Upper lobe of left lung (tissue), 4 donors: Measurements from ENCODE around the gene PITX1.

Source experiments
- CTCF ChIP-seq, 6 experiments: fragments of 450-650 bp in 4 of 6; fragments of 200-600 bp in 2 of 6; sonication (generic) in 2 of 6; IDR thresholded peaks; one replicate each; pipeline ENCODE4 v1.5.1; 2016 to 2019; ENCODE audit warnings: antibody characterized with exemption in 6 of 6
- EP300 ChIP-seq, 4 donors: sonication (generic); formaldehyde crosslinking; IDR thresholded peaks; one replicate each; pipeline ENCODE4 v1.5.1; 2017; ENCODE audit warnings: antibody characterized with exemption in 4 of 4, control low read depth in 2 of 4
- POLR2A ChIP-seq, 4 donors: fragments of 450-650 bp; IDR thresholded peaks; one replicate each; pipeline ENCODE4 v1.5.1; 2016 to 2017; ENCODE audit warnings: antibody characterized with exemption in 4 of 4, mild to moderate bottlenecking in 2 of 4
- POLR2AphosphoS5 ChIP-seq, 2 donors: sonication (generic); formaldehyde crosslinking; IDR thresholded peaks; one replicate each; pipeline ENCODE4 v1.5.1; 2017; ENCODE audit warnings: antibody characterized with exemption in 2 of 2

DNA sequence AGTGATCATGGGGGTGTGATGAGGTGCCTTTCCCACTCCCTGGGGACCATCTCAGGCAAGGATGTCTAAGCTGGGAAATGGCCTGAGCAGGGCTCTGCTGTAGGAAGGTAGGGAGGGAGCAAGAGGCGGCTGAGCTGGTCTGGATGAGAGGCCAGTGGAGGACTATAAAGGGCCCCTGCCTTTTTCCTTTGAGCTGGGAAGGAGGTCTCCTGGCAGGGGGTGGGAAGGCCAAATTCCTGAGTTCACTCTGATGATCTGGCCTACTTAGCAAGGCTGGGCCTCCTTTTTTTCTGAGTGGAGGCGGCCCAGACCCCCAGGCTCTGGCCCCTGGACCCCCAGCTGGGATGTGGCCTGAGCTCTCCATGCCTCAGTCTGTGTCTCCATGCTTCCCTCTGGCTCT lies 14.3 kb upstream of the PITX1 start:
- TF ChIP-seq CTCF (IDR thresholded peaks at IDR 0.05), result no peak
- TF ChIP-seq EP300 (IDR thresholded peaks at IDR 0.05), result no peak
- no peak for TF ChIP-seq POLR2A (IDR thresholded peaks at IDR 0.05)
- TF ChIP-seq POLR2AphosphoS5 (IDR thresholded peaks at IDR 0.05), result no peak
